Activated naive CD4-positive, alpha-beta T cell treated with anti-CD3 and anti-CD28 coated beads, Interleukin-2, amount 50 U/mL, for 72 hours (primary cell): ENCODE results near the gene CBX6. TPM values are rescaled to one million over a fixed set of nuclear protein-coding genes. Genes with fewer than 3 reads are reported as not detected.
A peak's percentile ranks its signal among the peaks of the same experiment; 100 is the strongest.

Experiments used
- ATAC-seq, 2 donors: fragments of 150-1000 bp; cut with Tn5 transposase; 2 replicates each; pipeline ENCODE4 v1.10.0; 2021; ENCODE audit warnings: mild to moderate bottlenecking in 2 of 2, moderate library complexity in 2 of 2
- DNase-seq, 2 donors: peaks; one replicate each; pipeline ENCODE4 v3.0.0; 2021 to 2022; ENCODE audit warnings: low spot score in 2 of 2
- H3K27ac Mint-ChIP-seq, 2 donors: one replicate each; pipeline ENCODE4 v1.8.0; 2022; ENCODE audit warnings: mild to moderate bottlenecking in 2 of 2, mixed read lengths in 2 of 2
- H3K36me3 Mint-ChIP-seq, 2 donors: one replicate each; pipeline ENCODE4 v1.8.0; 2022; ENCODE audit warnings: mixed read lengths in 2 of 2
- H3K9me3 Mint-ChIP-seq, 2 donors: one replicate each; pipeline ENCODE4 v1.8.0; 2022; ENCODE audit warnings: mixed read lengths in 2 of 2
- total RNA-seq, 2 donors: library from RNA; stranded (reverse); gene quantifications; one replicate each; pipeline ENCODE4 v1.2.3, GENCODE V29; 2022

CBX6 gene
- total RNA-seq, 2 donors from 2014 or later: 46.9 to 92.6 TPM

GRCh38 chr22:38853196-38853651 lies 18.8 kb downstream of the CBX6 start:
- ATAC-seq: no peak
- no peak overlapping the region for H3K27ac Mint-ChIP-seq
- H3K36me3 Mint-ChIP-seq: no peaks in the 10 kb centered on the region

GRCh38 chr22:38852522-38852921 lies 19.5 kb downstream of the CBX6 start:
- no peak overlapping the region for H3K27ac Mint-ChIP-seq
- DNase-seq (no peak), ATAC-seq (no peak)
- no peaks in the 10 kb centered on the region for H3K36me3 Mint-ChIP-seq
- H3K9me3 Mint-ChIP-seq: no peaks in the 10 kb centered on the region

More at GRCh38 chr22:38853196-38853651, 18.8 kb downstream of the CBX6 start:
- no peaks in the 10 kb centered on the region for H3K9me3 Mint-ChIP-seq
- no peak for DNase-seq

DNA sequence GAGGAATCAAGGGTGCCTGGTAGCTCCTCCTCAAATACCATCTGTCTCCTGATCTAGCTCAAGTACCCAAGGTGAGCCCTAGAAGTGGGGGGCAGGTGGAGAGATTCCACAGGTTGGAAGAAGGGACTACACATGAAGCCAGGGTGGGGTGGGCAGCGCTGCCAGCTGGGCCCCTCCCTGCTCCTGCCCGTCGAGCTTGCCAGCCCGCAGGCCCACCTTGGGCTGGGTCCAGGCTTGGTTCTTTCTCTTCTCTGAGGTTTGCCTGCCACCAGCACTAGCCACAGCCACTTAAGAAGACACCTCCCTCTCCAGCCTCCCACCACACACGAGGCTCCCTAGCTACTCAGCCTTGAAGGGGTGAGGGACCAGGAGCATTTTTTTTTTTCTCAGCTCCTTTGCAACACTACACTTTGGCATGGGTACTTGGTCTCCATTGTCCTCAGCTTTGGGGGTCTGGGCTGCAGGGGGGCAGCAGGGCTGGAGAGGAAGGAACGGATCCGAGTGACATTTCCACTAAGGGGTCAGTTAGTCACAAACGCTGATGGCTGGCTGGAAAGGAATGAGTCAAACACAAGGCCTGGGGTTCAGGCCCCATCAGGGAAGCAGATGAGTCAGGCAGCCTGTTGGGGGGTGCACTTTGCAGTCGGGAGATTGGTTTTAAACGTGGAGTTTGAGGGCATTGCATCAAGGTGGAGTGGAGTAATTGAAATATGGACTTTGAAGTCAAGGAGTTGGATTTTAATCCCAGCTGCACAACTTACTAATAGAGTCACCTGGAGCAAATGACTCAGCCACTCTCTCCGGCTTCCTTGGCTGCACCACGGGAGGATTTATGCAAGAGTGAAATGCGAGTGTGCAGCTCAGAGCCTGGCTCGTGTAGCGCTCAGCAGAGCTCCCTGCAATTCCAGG lies 20.8 kb downstream of the CBX6 start:
- no peak overlapping the region for H3K27ac Mint-ChIP-seq
- no peaks in the 10 kb centered on the region for H3K36me3 Mint-ChIP-seq
- ATAC-seq: no peak
- H3K9me3 Mint-ChIP-seq: no peaks in the 10 kb centered on the region
- no peak for DNase-seq

- no peaks in the 10 kb centered on the region for H3K9me3 Mint-ChIP-seq
- DNase-seq (no peak), ATAC-seq (no peak)
- H3K36me3 Mint-ChIP-seq: no peaks in the 10 kb centered on the region
- H3K27ac Mint-ChIP-seq: no peak overlapping the region
Observed at GRCh38 chr22:38850399-38850798, 21.6 kb downstream of the CBX6 start.

DNA sequence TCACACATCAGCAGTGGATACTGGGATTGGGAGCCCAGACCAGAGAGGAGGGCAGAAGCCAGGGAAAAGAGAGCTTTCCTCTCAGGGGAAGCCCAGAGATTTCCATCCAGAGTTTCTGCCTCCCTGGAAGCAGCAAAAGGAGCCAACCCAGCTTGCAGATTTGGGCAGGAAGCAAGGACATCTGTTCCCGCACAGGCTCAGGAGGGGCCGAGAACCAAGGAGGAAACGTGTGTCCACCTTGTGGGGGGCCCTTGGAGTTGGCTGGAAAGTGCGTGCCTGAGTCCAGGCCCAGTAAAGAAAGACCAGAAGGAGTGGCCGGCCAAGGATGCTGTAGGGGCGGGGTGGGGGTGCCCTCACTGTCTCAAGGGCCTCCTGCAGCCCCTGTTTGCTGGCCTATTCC lies 22.2 kb downstream of the CBX6 start:
- Mint-ChIP-seq H3K36me3 (no peaks in the 10 kb centered on the region), H3K9me3 (no peaks in the 10 kb centered on the region), H3K27ac (no peak overlapping the region)
- no peak for DNase-seq
- no peak for ATAC-seq

DNA sequence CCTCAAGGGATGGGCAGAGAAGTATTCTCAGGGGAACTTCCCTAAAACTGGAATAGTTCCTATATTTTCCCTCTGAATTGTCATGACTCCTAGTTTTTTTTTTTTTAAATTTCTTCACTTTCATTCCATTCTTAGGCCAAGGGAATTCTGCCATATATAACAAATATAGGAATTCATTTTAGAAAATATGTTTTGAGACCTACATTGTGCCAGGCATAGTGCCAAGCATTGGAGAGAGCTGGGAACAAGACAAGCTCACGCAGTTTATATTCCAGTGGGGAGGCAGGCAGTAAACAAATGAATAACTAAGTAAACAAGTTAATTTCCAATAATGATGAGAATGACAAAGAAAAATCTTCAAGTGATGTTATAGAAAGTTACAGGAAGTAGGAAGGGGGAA lies 25.6 kb downstream of the CBX6 start:
- DNase-seq (no peak), ATAC-seq (no peak)
- Mint-ChIP-seq H3K9me3 (no peaks in the 10 kb centered on the region), H3K27ac (no peak overlapping the region), H3K36me3 (no peaks in the 10 kb centered on the region)

GRCh38 chr22:38845004-38845740 lies 26.8 kb downstream of the CBX6 start:
- Mint-ChIP-seq H3K36me3 (no peaks in the 10 kb centered on the region), H3K27ac (no peak overlapping the region), H3K9me3 (no peaks in the 10 kb centered on the region)
- no peak for DNase-seq
- no peak for ATAC-seq

GRCh38 chr22:38844315-38845003 lies 27.6 kb downstream of the CBX6 start:
- DNase-seq: no peak
- Mint-ChIP-seq H3K9me3 (no peaks in the 10 kb centered on the region), H3K27ac (no peak overlapping the region), H3K36me3 (no peaks in the 10 kb centered on the region)
- peak in 1 of 2 donors; percentile 2 for ATAC-seq

DNA sequence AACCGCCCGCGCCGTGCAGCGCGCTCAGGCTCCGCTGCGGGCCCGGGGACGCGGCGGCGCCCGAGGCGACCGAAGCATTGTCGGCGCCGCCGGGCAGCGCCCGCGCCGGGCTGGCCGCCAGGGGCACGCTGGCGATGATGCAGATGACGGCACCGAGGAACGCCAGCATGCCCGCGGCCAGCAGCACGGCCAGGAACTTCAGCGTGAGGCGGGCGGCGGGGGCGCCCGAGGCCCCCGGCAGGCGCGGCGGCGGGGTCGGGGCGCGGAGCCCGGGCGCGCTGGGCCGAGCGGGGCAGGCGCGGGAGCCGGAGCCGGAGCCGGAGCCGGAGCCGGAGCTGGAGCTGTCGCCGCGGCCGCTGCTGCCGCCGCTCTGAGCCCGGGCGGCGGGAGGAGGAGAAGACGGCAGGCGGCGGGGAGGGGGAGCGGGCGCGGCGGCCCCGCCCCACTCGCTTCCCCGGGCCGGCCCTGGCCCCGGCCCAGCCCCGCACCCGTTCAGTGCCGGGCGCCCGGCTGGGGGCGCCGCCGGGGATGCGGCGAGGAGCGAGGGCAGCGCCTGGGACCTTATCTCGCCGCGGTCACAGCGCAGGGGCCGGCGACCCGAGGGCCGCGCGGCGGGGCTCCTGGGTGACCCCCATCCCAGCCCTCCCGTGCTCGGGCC lies 28.2 kb downstream of the CBX6 start, which contains the start of gene NPTXR:
Gene NPTXR, minus strand, starts transcription at position 372 of the 658 bp plus-strand sequence.
- Mint-ChIP-seq H3K27ac (no peak within 1 kb of the TSS), H3K36me3 (no peaks in the 10 kb centered on the region), H3K9me3 (no peaks in the 10 kb centered on the region)
- peak; percentile 66 to 70 for ATAC-seq
- DNase-seq: peak in 1 of 2 donors; percentile 30

DNA sequence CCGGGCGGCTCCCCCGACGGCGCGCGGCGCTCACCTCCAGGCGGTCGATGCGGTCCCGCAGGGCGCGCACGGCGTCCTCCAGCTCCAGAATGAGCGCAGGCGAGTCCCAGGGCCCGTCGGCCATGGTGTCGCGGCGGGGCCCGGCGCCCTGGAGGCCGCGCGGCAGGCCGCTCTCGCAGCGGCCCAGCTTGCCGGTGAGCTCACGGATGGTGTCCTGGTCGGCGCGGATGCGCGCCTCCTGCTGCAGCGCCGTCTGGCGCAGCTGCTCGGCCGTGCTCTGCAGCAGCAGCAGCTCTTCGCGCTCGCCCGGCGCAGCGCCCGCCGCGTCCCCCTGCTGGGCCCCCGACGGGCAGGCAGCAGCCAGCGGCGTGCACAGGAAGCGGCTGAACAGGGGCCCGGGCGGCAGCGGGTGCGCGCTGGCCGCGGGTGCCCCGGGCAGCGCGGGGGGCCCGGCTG lies 28.8 kb downstream of the CBX6 start:
- Mint-ChIP-seq H3K36me3 (no peaks in the 10 kb centered on the region), H3K9me3 (no peaks in the 10 kb centered on the region), H3K27ac (no peak overlapping the region)
- peak in 1 of 2 donors; percentile 61 for DNase-seq
- peak; percentile 85 to 89 for ATAC-seq

DNA sequence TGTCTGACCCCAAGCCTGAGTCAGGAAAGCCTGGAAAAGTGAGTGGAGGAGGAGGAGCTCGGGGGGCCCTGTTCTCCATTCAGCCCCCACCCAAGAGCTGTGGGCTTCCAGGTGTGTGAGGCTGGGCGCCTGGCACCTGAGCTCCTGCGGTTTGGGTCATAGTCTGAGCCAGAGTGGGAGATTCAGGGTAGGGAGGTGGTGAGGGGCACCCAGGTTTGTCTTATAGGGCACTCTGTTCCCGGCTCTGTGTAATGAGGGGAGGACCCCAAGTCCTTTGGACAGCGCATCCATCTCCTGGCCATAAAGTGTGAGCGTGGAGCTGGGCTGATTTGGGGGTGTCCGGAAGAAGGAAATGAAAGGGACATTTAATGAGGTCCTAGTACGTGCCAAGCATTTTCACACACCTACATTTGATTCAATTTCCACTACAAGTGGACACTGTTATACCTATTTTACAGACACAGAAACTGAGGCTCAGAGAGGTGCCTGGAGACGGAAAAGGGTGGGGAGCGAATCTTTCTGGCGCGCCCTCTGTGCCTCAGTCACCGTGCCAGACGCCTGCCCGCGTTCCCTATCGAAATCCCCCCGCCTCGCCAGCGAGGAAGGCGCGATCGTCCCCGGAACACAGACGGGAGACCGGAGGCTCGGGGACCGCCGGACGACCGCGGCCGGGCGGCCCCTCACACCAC lies 29.4 kb downstream of the CBX6 start:
- DNase-seq: no peak
- Mint-ChIP-seq H3K9me3 (no peaks in the 10 kb centered on the region), H3K36me3 (no peaks in the 10 kb centered on the region), H3K27ac (peak overlapping the region in 1 of 2 donors; percentile 38)
- ATAC-seq: no peak

GRCh38 chr22:38841635-38842034 lies 30.4 kb downstream of the CBX6 start:
- H3K9me3 Mint-ChIP-seq: no peaks in the 10 kb centered on the region
- DNase-seq: no peak

GRCh38 chr22:38841211-38841610 lies 30.8 kb downstream of the CBX6 start:
- ATAC-seq (no peak), DNase-seq (no peak)
- H3K27ac Mint-ChIP-seq: no peak overlapping the region
- H3K9me3 Mint-ChIP-seq: no peaks in the 10 kb centered on the region
- H3K36me3 Mint-ChIP-seq: no peaks in the 10 kb centered on the region

More at GRCh38 chr22:38841635-38842034, 30.4 kb downstream of the CBX6 start:
- no peak for ATAC-seq
- H3K27ac Mint-ChIP-seq: no peak overlapping the region
- H3K36me3 Mint-ChIP-seq: no peaks in the 10 kb centered on the region

- Mint-ChIP-seq H3K9me3 (no peaks in the 10 kb centered on the region), H3K27ac (no peak overlapping the region), H3K36me3 (no peaks in the 10 kb centered on the region)
- no peak for DNase-seq
- ATAC-seq: no peak
Observed at GRCh38 chr22:38840129-38840528, 31.9 kb downstream of the CBX6 start.

GRCh38 chr22:38839686-38840085 lies 32.3 kb downstream of the CBX6 start:
- H3K9me3 Mint-ChIP-seq: no peaks in the 10 kb centered on the region
- H3K36me3 Mint-ChIP-seq: no peaks in the 10 kb centered on the region
- no peak overlapping the region for H3K27ac Mint-ChIP-seq
- DNase-seq (no peak), ATAC-seq (no peak)

DNA sequence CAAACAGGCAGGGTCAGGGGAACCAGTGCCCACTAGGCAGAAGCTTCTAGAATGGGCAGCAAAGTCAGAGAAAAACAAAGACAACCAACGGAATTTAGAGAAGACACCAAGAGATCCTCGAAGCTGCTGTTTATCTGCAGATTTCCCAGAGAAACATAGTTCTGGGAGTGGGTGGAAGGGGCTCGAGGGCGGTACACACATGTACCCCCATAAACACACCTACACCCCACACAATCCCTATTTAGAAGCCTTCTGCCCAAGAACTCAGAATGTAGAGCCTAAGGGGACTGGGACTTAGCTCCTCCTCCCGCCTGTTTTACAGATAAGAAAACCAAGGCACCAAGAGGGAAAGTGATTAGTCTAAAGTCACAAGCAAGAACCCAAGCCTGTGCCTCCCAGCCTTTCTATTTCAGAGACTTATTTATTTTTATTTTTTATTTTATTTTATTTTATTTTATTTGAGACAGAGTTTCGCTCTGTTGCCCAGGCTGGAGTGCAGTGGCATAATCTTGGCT lies 34.5 kb downstream of the CBX6 start:
- no peak for DNase-seq
- Mint-ChIP-seq H3K27ac (peak overlapping the region in 1 of 2 donors; percentile 23), H3K9me3 (no peaks in the 10 kb centered on the region), H3K36me3 (no peaks in the 10 kb centered on the region)
- no peak for ATAC-seq
